Smooth muscle cell (in vitro differentiated cells): ENCODE results near the gene KLHDC4. TPM values are rescaled to one million over a fixed set of nuclear protein-coding genes. Genes with fewer than 3 reads are reported as not detected.

Experiments used
- DNase-seq: peaks from one replicate; lab custom pipeline; 2025; ENCODE audit not compliant: unreplicated experiment; lab: John Stamatoyannopoulos, UW
- H2AFZ ChIP-seq: fragments of 200-600 bp; sonication (generic); 2 replicates; pipeline ENCODE4 v1.6.0; 2016; ENCODE audit warnings: antibody characterized with exemption, low read depth, mild to moderate bottlenecking
- H3F3A ChIP-seq: fragments of 200-600 bp; sonication (generic); 2 replicates; pipeline ENCODE4 v1.6.0; 2017; ENCODE audit warnings: antibody characterized with exemption, low read depth
- H3K27ac ChIP-seq: fragments of 200-600 bp; sonication (generic); 2 replicates; pipeline ENCODE4 v1.5.1; 2016; ENCODE audit warnings: low read depth, mild to moderate bottlenecking
- H3K27me3 ChIP-seq: fragments of 200-600 bp; sonication (generic); 2 replicates; pipeline ENCODE4 v1.6.1; 2016; ENCODE audit warnings: low read depth, mild to moderate bottlenecking
- H3K36me3 ChIP-seq: fragments of 200-600 bp; sonication (generic); 2 replicates; pipeline ENCODE4 v1.5.1; 2016; ENCODE audit warnings: low read depth
- H3K4me1 ChIP-seq: fragments of 200-600 bp; sonication (generic); 2 replicates; pipeline ENCODE4 v1.5.1; 2016; ENCODE audit warnings: low read depth
- H3K4me2 ChIP-seq: fragments of 200-600 bp; sonication (generic); 2 replicates; pipeline ENCODE4 v1.6.0; 2016; ENCODE audit warnings: mild to moderate bottlenecking
- H3K4me3 ChIP-seq: fragments of 200-600 bp; sonication (generic); 2 replicates; pipeline ENCODE4 v1.5.1; 2016; ENCODE audit warnings: mild to moderate bottlenecking
- H3K79me2 ChIP-seq: fragments of 200-600 bp; sonication (generic); 2 replicates; pipeline ENCODE4 v1.6.0; 2016; ENCODE audit warnings: low read depth, mild to moderate bottlenecking
- H3K9ac ChIP-seq: fragments of 200-600 bp; sonication (generic); 2 replicates; pipeline ENCODE4 v1.6.0; 2016; ENCODE audit warnings: low read depth
- H3K9me3 ChIP-seq: fragments of 200-600 bp; sonication (generic); replicated peaks from 2 replicates; pipeline ENCODE4 v1.5.1; 2016; ENCODE audit warnings: low read depth
- H4K20me1 ChIP-seq: fragments of 200-600 bp; sonication (generic); 2 replicates; pipeline ENCODE4 v1.6.0; 2016; ENCODE audit warnings: low read depth
- CTCF ChIP-seq: fragments of 200-600 bp; sonication (generic); IDR thresholded peaks from 2 replicates; pipeline ENCODE4 v1.5.1; 2017; ENCODE audit warnings: borderline replicate concordance, mild to moderate bottlenecking, antibody characterized with exemption; ENCODE audit not compliant: insufficient read depth, poor library complexity, severe bottlenecking
- WGBS: methylation state at CpG from one replicate; pipeline ENCODE4 v1.1.7; 2016; ENCODE audit warnings: low lambda C conversion rate; 5-methylcytosine and 5-hydroxymethylcytosine counted together
- polyA plus RNA-seq: library from polyadenylated mRNA; unstranded; fragments of >200 nt; fragmentation: Nextera tagmentation; extraction: Ambion mirVana; gene quantifications from 2 replicates; pipeline ENCODE4 v1.2.1, GENCODE V29; 2016
- total RNA-seq: library from RNA; depleted of rRNA; stranded (reverse); fragments of >200 nt; gene quantifications from 2 replicates; pipeline ENCODE4 v1.2.3, GENCODE V29; 2014

KLHDC4 gene
- total and polyA plus RNA-seq, 2 experiments from 2014 or later, result 6.0 to 6.7 TPM

DNA sequence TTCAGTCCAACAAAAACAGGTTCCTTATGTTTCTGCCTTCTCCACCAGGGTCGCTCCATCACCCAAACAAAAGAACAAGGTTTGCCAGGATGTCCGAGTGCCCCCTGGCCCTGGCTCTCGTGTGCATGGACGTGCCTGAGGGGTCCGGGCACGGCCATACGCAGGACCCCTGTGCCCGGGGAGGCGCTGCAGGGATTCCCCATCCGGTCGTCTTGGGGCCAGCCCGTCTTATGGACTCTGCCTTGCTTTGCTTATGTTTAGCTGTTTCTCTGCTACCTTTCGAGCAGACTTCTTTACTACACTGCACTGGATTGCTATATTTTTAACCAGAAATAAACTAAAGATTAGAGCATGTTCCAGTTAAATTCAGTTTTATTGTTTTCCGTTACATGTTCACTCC, 68.0 kb downstream of the KLHDC4 start:
- Histone ChIP-seq H3K79me2 (no peaks in the 10 kb centered on the region), H3K9me3 (no peaks in the 10 kb centered on the region), H4K20me1 (no peaks in the 10 kb centered on the region), H3F3A (no peaks in the 10 kb centered on the region), H3K36me3 (no peaks in the 10 kb centered on the region), H3K9ac (no peak overlapping the region), H3K4me1 (no peaks in the 10 kb centered on the region), H3K27ac (no peak overlapping the region), H3K4me2 (no peak overlapping the region), H2AFZ (no peak overlapping the region), H3K4me3 (no peak overlapping the region), H3K27me3 (no peaks in the 10 kb centered on the region)
- no peak for TF ChIP-seq CTCF
- no peak for DNase-seq
- WGBS, result 98% methylated on average over 14 of the region's 14 CpGs

GRCh38 chr16:87697256-87697655, 68.5 kb downstream of the KLHDC4 start:
- H3K9ac ChIP-seq, result no peak overlapping the region
- no peaks in the 10 kb centered on the region for H3K27me3 ChIP-seq
- no peaks in the 10 kb centered on the region for H4K20me1 ChIP-seq
- no peaks in the 10 kb centered on the region for H3K36me3 ChIP-seq
- no peak overlapping the region for H3K27ac ChIP-seq
- H3K4me2 ChIP-seq, result no peak overlapping the region
- no peaks in the 10 kb centered on the region for H3F3A ChIP-seq
- 96% methylated on average over 21 of the region's 21 CpGs for WGBS
- TF ChIP-seq CTCF, result no peak
- H3K4me1 ChIP-seq, result no peaks in the 10 kb centered on the region
- no peak overlapping the region for H2AFZ ChIP-seq
- no peak overlapping the region for H3K4me3 ChIP-seq
- DNase-seq, result no peak
- no peaks in the 10 kb centered on the region for H3K9me3 ChIP-seq
- no peaks in the 10 kb centered on the region for H3K79me2 ChIP-seq

DNA sequence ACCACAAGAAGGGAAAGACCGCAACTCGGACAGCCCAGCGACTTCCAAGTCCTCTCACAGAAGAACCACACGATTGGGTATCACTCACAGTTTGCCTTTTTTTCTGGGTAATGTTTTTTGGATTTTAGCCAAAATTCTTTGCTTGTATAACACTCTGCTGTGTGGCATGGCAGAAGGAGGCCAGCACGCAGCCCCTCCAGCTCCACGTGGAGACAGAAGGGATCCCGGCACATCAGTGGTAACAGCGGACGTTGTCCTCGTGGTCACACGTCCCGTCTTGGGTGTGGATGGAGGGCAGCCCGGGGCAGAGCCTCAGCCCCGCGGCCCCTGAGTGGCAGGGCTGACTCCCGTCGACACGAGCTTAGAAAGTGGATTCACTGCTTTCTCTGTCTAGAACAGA, 69.1 kb downstream of the KLHDC4 start:
- no peak overlapping the region for H3K4me2 ChIP-seq
- H3K9ac ChIP-seq, result no peak overlapping the region
- no peaks in the 10 kb centered on the region for H3K36me3 ChIP-seq
- no peaks in the 10 kb centered on the region for H3K27me3 ChIP-seq
- H3K27ac ChIP-seq, result no peak overlapping the region
- 94% methylated on average over 18 of the region's 18 CpGs for WGBS
- no peak for TF ChIP-seq CTCF
- H3K4me1 ChIP-seq, result no peaks in the 10 kb centered on the region
- no peaks in the 10 kb centered on the region for H3F3A ChIP-seq
- DNase-seq, result no peak
- no peaks in the 10 kb centered on the region for H3K9me3 ChIP-seq
- H2AFZ ChIP-seq, result no peak overlapping the region
- H3K4me3 ChIP-seq, result no peak overlapping the region
- no peaks in the 10 kb centered on the region for H4K20me1 ChIP-seq
- no peaks in the 10 kb centered on the region for H3K79me2 ChIP-seq

DNA sequence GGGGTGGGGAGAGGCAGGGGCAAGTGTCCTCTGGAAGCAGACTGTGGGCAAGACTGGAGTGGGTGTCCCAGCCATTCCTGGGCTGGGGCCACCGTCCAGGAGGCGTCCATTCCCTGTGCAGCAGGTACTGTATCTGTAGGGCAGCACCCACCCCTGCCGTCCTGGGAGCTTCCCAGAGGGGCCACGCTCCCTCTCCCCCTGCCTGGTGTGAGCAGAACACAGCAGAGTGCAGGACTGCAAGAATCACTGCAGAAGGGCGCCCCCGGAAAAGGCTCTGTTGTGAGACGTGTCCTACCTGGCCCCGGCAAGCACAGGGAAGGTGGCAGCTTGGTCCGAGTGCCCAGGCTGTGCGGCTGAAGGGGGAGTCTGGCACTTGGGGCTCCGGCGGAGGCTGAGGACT, 70.3 kb downstream of the KLHDC4 start:
- H4K20me1 ChIP-seq, result no peaks in the 10 kb centered on the region
- WGBS, result 98% methylated on average over 12 of the region's 12 CpGs
- no peak overlapping the region for H3K4me2 ChIP-seq
- H3K27ac ChIP-seq, result no peak overlapping the region
- H3K9me3 ChIP-seq, result no peaks in the 10 kb centered on the region
- no peaks in the 10 kb centered on the region for H3K4me1 ChIP-seq
- H3K27me3 ChIP-seq, result no peaks in the 10 kb centered on the region
- H3K36me3 ChIP-seq, result no peaks in the 10 kb centered on the region
- no peak for TF ChIP-seq CTCF
- DNase-seq, result no peak
- H3K9ac ChIP-seq, result no peak overlapping the region
- H3K79me2 ChIP-seq, result no peaks in the 10 kb centered on the region
- H2AFZ ChIP-seq, result no peak overlapping the region
- no peak overlapping the region for H3K4me3 ChIP-seq
- H3F3A ChIP-seq, result no peaks in the 10 kb centered on the region
